SK-N-DZ (cell line): ENCODE measurements around the gene CADPS.
A peak's percentile ranks its signal among the peaks of the same experiment; 100 is the strongest.

Source experiments
- DNase-seq: peaks from one replicate; pipeline ENCODE4 v3.0.0-alpha.2; 2015; ENCODE audit warnings: low spot score

The CADPS gene

DNA sequence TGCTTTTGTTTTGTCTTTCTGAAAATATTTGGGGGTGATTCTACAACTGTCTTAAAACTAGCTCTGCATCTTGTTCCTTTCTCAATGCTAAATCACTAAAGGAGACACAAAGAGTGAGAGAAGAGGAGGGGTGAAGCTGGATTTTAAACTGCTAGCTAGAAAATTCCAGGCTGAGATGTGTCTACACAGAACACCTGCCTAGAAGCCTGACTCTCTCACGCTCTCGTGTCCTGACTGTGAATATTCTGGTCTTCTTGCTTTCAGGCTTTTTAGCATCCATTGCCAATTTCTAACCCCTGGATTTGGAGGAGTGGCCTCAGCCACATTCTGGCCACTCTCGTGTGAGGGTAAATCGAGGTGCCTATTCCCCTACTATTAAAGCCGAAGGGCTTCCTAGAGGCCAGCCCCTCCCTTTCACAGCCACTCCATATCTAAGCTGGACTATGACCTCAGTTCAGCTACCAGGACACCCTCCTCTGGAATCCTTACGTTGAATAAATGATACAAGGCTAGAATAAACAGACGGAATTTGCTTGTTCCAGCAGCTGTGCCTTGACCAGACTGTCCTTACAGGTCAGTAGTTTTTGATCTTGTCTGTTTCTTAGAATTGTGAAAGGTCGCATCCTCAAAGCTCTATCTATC is 353.6 kb downstream of the CADPS start:
- no peak for DNase-seq

- no peak for DNase-seq
These were observed 371.7 kb downstream of the CADPS start for GRCh38 chr3:62503516-62503915.

DNA sequence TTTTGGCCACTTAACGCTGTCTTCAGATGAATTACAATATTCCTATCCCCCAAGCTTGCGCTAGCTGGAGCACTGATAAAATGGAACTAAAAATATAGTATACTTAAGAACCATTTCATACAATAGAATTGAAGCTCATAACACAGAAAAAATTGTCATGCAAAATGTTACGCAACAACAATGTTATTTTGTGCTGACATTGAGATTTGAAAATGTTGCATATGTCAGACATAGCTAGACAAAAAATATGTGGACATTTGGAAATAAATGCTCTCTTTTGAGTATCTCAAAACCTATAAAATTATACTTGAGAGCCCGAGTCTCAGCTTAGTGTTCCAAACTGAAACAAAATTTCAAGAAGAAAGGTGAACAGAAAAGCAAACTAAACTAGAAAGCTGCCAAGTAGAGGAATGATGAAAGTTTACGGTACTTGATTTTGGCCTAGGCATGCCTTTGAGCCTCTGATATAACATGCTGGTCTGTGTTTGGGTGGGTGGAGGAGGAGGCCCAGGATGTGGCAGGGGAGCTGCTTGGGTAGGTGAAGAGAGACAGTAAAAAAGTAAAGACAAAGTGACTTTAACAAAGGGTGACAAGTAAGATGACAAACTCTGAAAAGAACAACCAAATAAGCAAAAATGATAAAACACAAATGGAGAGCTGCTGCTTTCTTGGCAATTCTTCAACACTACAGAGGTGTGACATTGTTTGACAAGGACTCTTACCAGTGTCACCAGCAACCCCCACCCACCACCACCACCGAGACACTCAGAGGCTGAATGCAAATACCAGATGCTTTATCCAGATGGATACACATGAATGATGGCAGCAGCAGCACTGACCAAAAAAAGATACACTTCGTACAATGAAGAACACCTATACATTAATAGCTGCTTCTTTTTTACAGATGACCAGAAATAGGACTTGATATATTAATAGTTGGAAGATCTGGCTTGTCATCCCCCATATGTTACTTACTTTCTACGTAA is 372.6 kb downstream of the CADPS start:
- no peak for DNase-seq

GRCh38 chr3:62501289-62501668 is 373.9 kb downstream of the CADPS start:
- DNase-seq, result no peak

DNA sequence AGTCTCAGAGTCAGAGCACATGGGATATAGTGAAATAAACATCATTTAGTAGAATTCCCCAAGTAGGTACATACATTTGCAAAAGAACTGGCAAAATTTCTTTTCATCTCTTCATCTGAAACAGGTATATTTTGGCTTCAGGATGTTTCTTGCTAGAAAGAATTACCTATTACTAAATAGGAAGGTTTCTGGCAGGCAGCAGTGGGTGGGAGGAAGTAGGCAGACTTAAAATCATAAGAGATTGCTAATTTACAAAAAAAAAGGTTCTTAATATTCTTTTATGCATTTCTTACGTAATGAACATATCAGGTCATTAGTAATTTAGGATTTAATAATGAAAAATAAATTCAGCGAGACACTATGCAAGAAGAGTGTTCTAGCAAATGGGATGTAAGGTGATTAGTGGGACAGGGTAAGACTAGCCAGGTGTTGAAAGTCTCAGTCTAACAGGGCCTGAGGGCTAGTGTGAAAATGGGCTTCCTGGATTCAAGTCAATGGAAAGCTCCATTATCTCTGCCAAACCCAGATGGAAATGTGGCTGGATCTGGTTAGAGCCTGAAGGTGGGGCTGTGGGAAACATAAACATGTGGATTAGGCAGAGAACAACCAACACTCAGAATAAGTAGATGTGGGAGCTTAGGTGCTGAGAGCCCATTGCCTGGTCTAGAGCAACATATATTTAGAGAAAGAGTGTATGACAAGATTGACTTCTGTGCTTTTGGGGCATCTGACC is 374.5 kb downstream of the CADPS start:
- DNase-seq, result no peak

DNA sequence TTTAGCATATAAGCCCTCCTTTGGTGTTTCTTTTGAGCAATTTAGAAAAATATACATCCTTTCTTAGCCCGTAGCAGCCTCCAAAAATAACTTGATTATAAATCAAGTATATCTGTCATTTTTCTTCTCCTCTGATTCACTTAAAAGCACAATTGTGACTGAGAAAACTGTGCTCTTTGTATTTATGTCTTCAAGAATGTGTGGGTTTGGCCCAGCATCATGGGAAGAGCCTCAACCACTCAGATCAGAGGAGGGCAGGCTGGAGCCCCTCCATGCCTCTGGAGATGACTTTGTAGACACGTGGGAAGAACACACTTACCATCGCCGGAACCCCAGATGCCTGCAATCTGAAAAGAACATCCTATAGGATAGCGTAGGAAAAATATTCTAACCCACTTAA is 378.1 kb downstream of the CADPS start:
- DNase-seq, result no peak

DNA sequence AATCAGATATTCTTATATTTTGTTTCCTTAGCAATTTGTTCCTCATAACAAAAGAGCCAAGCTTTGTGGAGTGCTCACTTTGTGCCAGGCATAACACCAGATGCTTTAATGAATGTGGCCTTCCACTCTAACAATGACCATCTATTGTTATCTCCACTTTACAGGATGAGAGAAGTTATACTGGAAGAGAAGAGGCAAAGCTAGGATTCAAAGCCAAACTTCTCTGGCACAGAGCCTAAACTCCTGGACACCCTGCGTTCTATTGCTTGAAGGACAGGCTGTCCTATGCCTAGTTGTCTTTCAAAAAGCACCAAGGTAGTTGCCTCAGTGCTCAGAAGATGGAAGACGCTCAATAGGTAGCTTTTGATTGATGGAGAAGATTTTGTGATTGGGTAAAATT is 378.7 kb downstream of the CADPS start:
- DNase-seq, result no peak

- DNase-seq, result no peak
These were observed 382.0 kb downstream of the CADPS start for GRCh38 chr3:62493109-62493801.

DNA sequence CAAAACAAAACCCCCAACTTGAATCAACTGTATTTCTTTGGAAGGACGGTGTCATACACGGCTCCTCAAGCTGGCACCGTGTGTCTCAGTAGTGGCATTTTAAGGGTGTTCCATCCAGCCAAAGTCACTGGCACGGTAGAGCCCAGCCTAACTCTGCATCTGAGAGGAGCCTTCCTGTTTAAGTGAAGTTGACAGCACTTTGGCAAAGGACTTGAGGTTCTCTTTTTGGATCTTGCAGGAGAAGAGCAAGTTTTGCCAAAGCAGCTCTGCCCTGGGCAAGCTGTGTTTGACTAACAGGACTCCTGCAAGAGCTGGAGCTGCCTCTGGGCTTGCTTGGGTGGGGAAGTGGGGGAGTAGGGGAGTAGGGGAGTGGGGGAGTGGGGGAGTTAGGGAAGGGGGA is 392.3 kb downstream of the CADPS start:
- no peak for DNase-seq

- DNase-seq, result no peak
These were observed 393.3 kb downstream of the CADPS start for GRCh38 chr3:62481962-62482361.

DNA sequence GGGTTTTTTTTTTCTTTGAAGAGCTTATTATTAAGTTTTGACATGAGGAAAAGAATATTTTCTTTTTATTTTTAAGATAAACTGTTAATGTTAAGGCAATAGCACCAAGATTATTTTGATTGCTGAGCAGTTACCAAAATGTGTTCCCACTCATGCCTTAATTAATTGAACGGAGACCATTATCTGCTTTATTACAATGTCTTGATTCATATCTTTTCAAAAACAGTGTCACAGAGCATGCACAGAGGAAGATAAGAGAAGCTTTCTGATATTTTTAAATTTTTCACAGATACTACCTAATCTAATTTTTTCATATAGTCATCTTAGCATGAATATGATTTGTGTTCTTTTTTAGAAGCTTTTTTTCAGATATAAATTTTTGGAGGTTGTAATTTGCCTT is 395.2 kb downstream of the CADPS start:
- DNase-seq, result no peak

- DNase-seq, result no peak
These were observed 395.9 kb downstream of the CADPS start for GRCh38 chr3:62479326-62479725.

DNA sequence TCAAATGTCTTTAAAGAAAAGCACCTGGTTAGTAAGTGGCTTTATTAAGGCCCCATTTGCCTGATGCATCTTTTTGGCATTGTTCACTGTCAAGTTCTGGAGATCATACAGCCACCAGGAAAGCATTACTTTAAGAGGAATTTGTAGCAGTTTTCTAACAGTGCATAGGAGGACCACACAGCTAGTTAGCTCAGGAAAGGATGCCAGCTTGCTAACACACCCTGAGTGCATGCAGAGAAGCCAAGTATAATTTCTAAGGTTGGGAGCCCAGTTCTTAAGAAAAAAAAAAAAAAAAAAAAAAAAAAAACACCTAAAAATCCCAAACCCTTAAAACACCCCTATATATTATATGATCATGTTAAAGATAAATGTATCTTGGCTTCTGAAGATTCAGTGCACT is 399.9 kb downstream of the CADPS start:
- peak; percentile 63 for DNase-seq

DNA sequence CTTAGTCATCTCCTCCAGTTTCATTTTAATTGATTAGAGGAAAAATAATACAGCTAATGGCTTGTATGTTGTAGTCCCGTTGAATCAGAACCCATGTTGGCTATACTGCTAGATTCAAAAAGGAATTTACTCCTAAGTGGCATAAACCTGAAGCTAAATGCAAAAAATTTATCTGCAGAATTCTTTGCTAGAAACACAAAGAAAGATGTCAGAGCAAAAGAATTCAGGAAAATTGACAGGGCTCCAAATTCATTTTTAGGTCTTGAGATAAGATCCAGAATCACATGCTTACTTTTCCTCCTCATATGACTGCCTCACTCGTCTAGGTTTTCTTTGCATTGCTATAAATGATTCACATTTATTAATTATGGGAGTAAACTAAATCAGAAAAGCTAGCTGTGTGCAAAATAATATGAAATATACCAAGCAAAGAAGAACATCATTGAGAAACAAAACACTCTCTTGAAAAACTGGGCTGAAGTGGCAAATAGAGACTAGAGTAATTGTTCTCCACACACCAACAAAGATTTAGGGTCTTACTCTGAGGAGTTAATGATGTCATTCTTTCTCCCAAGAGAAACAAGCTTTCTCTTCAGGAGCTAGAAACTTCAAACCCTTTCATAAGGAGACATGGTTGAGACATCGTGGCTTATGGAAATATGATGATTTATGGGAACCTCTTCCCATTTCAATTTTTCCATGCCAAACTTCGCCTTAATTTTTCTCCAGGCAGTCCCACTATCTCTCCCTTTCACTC is 407.1 kb downstream of the CADPS start:
- DNase-seq, result no peak

- no peak for DNase-seq
These were observed 412.4 kb downstream of the CADPS start for GRCh38 chr3:62462788-62463187.

DNA sequence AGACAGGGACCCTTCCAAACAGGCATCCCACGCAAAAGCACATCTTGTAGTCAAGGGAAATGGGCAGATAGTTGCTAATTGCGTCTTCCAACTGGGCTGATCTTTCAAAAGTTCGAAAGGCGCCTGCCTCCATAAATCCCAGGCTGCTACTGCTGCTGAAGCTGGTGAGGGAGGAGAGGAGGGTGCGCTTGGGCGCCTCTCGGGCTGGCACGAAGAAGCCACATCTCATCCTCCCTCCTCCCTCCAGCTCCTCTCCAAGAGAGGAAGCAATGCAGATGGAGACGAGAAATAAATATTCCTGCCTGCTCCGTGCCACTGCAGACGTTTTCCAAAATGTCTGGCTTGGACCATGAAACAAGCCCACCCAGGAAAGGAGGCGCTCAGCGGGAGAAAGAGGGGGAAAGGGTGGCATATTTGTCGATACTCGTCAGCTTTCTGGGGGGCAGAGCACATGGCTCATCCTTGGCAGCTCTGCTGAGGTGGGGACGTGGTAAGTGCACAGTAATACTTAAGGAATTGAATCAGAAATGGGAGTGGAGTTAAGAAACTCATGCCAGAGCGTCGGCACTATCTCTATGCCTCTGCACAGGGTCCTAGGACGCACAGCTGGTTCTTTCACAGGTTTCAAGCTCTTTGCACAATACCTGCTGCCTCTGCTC is 413.0 kb downstream of the CADPS start:
- no peak for DNase-seq

- no peak for DNase-seq
These were observed 420.3 kb downstream of the CADPS start for GRCh38 chr3:62454916-62455315.

DNA sequence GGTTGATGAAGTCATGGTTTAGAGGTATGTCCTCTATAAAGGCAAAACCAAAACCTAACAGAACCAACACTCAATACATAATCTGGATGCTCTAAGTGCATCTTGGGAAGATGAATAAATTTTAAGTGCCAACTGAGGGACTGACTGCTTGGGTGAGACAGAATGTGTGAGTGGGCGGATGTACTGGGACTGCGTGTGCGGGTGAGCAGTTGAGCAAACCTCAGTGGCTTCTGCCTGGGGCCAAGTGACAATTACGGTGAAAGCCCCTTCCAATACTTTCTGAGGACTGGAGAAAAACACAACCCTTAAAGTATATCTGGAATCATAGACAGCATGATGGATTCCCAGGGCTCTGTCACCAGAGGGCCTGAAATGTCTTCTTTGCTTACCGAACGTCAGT is 421.8 kb downstream of the CADPS start:
- no peak for DNase-seq

DNA sequence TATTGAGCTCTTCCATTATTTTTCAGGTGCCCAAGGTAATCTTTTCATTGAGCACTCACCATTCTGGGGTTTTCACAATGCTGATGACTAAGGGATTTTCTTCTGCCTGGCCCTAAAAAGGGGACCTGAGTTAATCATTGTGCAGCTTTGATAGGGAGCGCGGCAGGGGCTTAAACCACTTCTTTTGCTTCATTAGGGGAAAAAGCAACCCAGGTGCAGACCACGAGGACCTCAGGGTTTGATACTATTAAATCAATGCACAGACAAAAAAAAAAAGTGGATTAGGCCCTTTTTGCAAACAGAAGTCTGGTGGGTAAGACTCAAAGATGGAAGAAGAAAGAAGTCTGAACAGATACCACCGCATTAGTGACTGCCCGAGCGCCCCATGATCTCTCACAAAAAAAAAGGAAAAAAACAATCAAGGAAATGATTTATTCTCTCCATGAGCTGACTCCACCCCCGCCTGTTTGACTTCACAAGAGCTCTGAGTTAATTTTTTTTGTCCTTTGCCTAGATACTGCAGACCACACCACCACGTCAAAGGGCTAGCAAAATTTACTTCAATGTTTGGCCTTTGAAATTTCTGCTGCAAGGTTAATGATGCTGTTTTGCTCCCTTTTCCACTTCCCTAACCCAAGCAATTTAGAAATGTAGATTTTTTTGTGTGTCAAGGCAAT is 423.9 kb downstream of the CADPS start:
- DNase-seq, result no peak
